Measurements from ENCODE around the gene GOSR1. TPM values are rescaled to one million over a fixed set of nuclear protein-coding genes. Genes with fewer than 3 reads are reported as not detected.
"Not testable (repeated sequence)": the region's sequence is repeated elsewhere in the genome, so short reads cannot be mapped to it uniquely, and the experiment has no call there.

Gene GOSR1
- total and polyA plus RNA-seq, 2 donors (not counting 3 experiments of a cell fraction or from before 2014, with no cell fraction given): 13.8 to 41.0 TPM

- H3K79me2 ChIP-seq (ENCODE audit: control insufficient read depth, insufficient read depth, low read length); dilution Hi-C loops (cut with MboI; ENCODE audit: extremely low pct_ligation_motif_present, low sequenced_read_pairs); POLR2A ChIA-PET; H4K20me1 ChIP-seq (replicated peaks; ENCODE audit: control insufficient read depth, extremely low read depth, insufficient read depth, low read length); H3K9ac ChIP-seq (replicated peaks; ENCODE audit: extremely low read depth, insufficient read depth, low read length); H3K9me3 ChIP-seq (replicated peaks; ENCODE audit: control insufficient read depth, insufficient read depth, low read length); H3K4me2 ChIP-seq (ENCODE audit: insufficient read depth, low read length); H3K27ac ChIP-seq (ENCODE audit: insufficient read depth, low read depth, low read length); H3K4me1 ChIP-seq (ENCODE audit: control insufficient read depth, extremely low read depth, insufficient read depth, low read length); FAIRE-seq; H3K9me1 ChIP-seq (replicated peaks; ENCODE audit: control insufficient read depth, extremely low read depth, insufficient read depth, low read length); H3K4me3 ChIP-seq (replicated peaks in 1 of 3; ENCODE audit: insufficient read depth in 1 of 3, low read depth in 1 of 3, low read length in 3 of 3); BruUV-seq (replicated peaks); H3K36me3 ChIP-seq (ENCODE audit: control insufficient read depth in 2 of 2, extremely low read depth in 1 of 2, insufficient read depth in 2 of 2, low read length in 2 of 2); intact Hi-C loops (cut with micrococcal nuclease); H2AFZ ChIP-seq (ENCODE audit: low read depth, low read length); DNase-seq (ENCODE audit: low read depth, low spot score): not testable (repeated sequence)
- CTCF ChIA-PET: interaction anchor here (0.6 to 1.1 kb wide), 2 partner anchors 55 to 131 kb away, joined by 3 read pairs; no protein-coding TSS in a partner anchor
- peaks cover 0 to 12% of the 10 kb centered on the region in 2 experiments for H3K27me3 ChIP-seq (ENCODE audit: control insufficient read depth in 2 of 2, insufficient read depth in 2 of 2, low read length in 2 of 2)
Measured at GRCh38 chr17:30564422-30565072, 87.3 kb downstream of the GOSR1 start.

GRCh38 chr17:30565073-30565935 lies 88.1 kb downstream of the GOSR1 start:
- intact Hi-C loops (cut with micrococcal nuclease) (no loop called here), dilution Hi-C loops (cut with MboI; ENCODE audit: extremely low pct_ligation_motif_present, low sequenced_read_pairs) (no loop called here)
- no peak overlapping the region for H3K4me2 ChIP-seq (ENCODE audit: insufficient read depth, low read length)
- BruUV-seq (replicated peaks): no TSS peak
- H2AFZ ChIP-seq (ENCODE audit: low read depth, low read length): no peak overlapping the region
- H3K9ac ChIP-seq (replicated peaks; ENCODE audit: extremely low read depth, insufficient read depth, low read length): no peak overlapping the region
- H3K4me3 ChIP-seq (replicated peaks in 1 of 3; ENCODE audit: insufficient read depth in 1 of 3, low read depth in 1 of 3, low read length in 3 of 3): no peak overlapping the region
- TF ChIP-seq JUN (IDR thresholded peaks at IDR 0.05; ENCODE audit: borderline replicate concordance, insufficient read depth, insufficient read length, low read depth) (no peak), GATA2 (IDR thresholded peaks at IDR 0.05; ENCODE audit: insufficient read depth, insufficient read length, low read depth, low read length) (no peak), CTCF (IDR thresholded peaks at IDR 0.05; ENCODE audit: extremely low read depth in 1 of 2, insufficient read depth in 1 of 2, low read depth in 1 of 2, low read length in 2 of 2) (no peak), POLR2A (IDR thresholded peaks at IDR 0.05; ENCODE audit: low read depth, low read length) (no peak), EZH2 (IDR thresholded peaks at IDR 0.05; ENCODE audit: borderline replicate concordance, low read depth, low read length, severe bottlenecking) (no peak), MAX (IDR thresholded peaks at IDR 0.05; ENCODE audit: insufficient read depth, insufficient read length) (no peak), POLR2AphosphoS5 (IDR thresholded peaks at IDR 0.05; ENCODE audit: insufficient read depth, low read depth, low read length) (no peak), FOS (IDR thresholded peaks at IDR 0.05; ENCODE audit: borderline replicate concordance, insufficient read depth, low read length) (no peak), MYC (IDR thresholded peaks at IDR 0.05; ENCODE audit: low read depth, low read length) (no peak)
- H3K4me1 ChIP-seq (ENCODE audit: control insufficient read depth, extremely low read depth, insufficient read depth, low read length): no peaks in the 10 kb centered on the region
- DNase-seq (ENCODE audit: low read depth, low spot score) (no peak), FAIRE-seq (no peak)
- H3K27me3 ChIP-seq (ENCODE audit: control insufficient read depth in 2 of 2, insufficient read depth in 2 of 2, low read length in 2 of 2): peaks cover 0 to 12% of the 10 kb centered on the region in 2 experiments
- ChIA-PET CTCF (interaction anchor here (0.6 to 1.1 kb wide), 2 partner anchors 56 to 131 kb away, joined by 3 read pairs; no protein-coding TSS in a partner anchor), POLR2A (no interaction called here)
- no peaks in the 10 kb centered on the region for H3K9me1 ChIP-seq (replicated peaks; ENCODE audit: control insufficient read depth, extremely low read depth, insufficient read depth, low read length)
- no peaks in the 10 kb centered on the region for H4K20me1 ChIP-seq (replicated peaks; ENCODE audit: control insufficient read depth, extremely low read depth, insufficient read depth, low read length)
- no peaks in the 10 kb centered on the region for H3K9me3 ChIP-seq (replicated peaks; ENCODE audit: control insufficient read depth, insufficient read depth, low read length)
- H3K79me2 ChIP-seq (ENCODE audit: control insufficient read depth, insufficient read depth, low read length): no peaks in the 10 kb centered on the region
- no peak overlapping the region for H3K27ac ChIP-seq (ENCODE audit: insufficient read depth, low read depth, low read length)
- H3K36me3 ChIP-seq (ENCODE audit: control insufficient read depth in 2 of 2, extremely low read depth in 1 of 2, insufficient read depth in 2 of 2, low read length in 2 of 2): no peaks in the 10 kb centered on the region
